VCaP (cell line): Measurements from ENCODE around the gene NOS1.
"Not testable (repeated sequence)": the region's sequence is repeated elsewhere in the genome, so short reads cannot be mapped to it uniquely, and the experiment has no call there.

Experiments
- H3K27ac ChIP-seq: fragments of 450-650 bp; 2 replicates; pipeline ENCODE4 v1.5.1; 2017
- TF ChIP-seq, protein P1 (sequence below): fragments of 450-650 bp; conservative IDR thresholded peaks from 2 replicates; pipeline ENCODE4 v1.5.1; 2017; ENCODE audit warnings: mild to moderate bottlenecking, moderate library complexity

NOS1 gene

GRCh38 chr12:117384735-117385134 is 23.3 kb upstream of the NOS1 start:
- TF ChIP-seq, protein P1, sequence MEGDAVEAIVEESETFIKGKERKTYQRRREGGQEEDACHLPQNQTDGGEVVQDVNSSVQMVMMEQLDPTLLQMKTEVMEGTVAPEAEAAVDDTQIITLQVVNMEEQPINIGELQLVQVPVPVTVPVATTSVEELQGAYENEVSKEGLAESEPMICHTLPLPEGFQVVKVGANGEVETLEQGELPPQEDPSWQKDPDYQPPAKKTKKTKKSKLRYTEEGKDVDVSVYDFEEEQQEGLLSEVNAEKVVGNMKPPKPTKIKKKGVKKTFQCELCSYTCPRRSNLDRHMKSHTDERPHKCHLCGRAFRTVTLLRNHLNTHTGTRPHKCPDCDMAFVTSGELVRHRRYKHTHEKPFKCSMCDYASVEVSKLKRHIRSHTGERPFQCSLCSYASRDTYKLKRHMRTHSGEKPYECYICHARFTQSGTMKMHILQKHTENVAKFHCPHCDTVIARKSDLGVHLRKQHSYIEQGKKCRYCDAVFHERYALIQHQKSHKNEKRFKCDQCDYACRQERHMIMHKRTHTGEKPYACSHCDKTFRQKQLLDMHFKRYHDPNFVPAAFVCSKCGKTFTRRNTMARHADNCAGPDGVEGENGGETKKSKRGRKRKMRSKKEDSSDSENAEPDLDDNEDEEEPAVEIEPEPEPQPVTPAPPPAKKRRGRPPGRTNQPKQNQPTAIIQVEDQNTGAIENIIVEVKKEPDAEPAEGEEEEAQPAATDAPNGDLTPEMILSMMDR: no peak
- no peak overlapping the region for H3K27ac ChIP-seq

- TF ChIP-seq, protein P1: no peak
- H3K27ac ChIP-seq: no peak overlapping the region
Observed at GRCh38 chr12:117380083-117380482, 18.7 kb upstream of the NOS1 start.

DNA sequence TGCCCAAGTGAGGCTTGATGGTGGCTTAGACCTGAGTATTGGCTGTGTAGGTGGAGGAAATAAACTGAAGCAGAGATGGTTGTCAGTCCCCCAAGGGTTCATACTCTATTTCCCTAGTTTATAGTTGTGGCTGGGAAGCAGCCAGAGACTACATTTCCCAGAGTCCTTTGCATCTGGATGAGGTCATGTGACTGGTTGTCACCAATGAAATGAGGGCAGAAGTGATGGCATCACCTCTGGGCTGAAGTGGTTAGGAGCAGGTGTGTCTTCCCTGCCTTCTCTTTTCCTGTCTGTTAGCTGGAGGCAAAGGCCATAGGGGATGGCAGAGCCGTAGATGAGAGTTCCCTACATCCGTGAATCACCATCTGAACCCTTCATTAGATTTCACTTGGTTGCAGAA is 16.3 kb upstream of the NOS1 start:
- TF ChIP-seq, protein P1: no peak
- H3K27ac ChIP-seq: no peak overlapping the region

GRCh38 chr12:117370588-117370987 is 9.2 kb upstream of the NOS1 start:
- no peak overlapping the region for H3K27ac ChIP-seq
- TF ChIP-seq, protein P1: no peak

- H3K27ac ChIP-seq: not testable (repeated sequence)
Observed at GRCh38 chr12:117370000-117370399, 8.6 kb upstream of the NOS1 start.

GRCh38 chr12:117367006-117367638 is 5.7 kb upstream of the NOS1 start:
- peak overlapping the region; percentile 34; the same call in 1 of the 2 replicates for H3K27ac ChIP-seq
- TF ChIP-seq, protein P1: peak; percentile 97

- TF ChIP-seq, protein P1: no peak
- H3K27ac ChIP-seq: no peak overlapping the region
Observed at GRCh38 chr12:117365049-117365616, 3.7 kb upstream of the NOS1 start.

- TF ChIP-seq, protein P1: peak; percentile 47
- H3K27ac ChIP-seq: no peak overlapping the region
Observed at GRCh38 chr12:117363953-117364486, 2.6 kb upstream of the NOS1 start.
